ENCODE data around the gene BMAL2.

Gene BMAL2

DNA sequence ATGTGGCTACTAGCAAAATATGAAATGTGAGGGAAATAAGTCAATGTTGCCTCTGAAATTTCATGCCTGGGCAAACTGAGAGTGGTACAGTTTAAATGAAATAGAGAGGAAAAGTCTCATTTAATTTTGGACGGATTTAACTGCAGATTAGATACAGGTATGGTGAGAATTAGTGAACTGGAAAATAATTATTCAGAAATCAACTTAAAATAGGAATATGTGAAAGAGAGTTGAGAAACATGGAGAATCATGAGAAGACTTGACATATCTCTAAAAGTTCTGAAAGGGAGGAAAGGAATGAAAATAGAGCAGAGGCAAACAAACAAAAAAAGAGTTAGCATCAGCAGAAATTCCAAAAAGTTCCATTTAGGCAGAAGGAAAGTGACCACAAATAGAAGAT is 33.5 kb upstream of the BMAL2 start:
- Histone ChIP-seq H3K36me3 (ENCODE audit: insufficient read depth, low read length) (peaks cover 9% of the 10 kb centered on the region), H3K9ac (ENCODE audit: low read depth, low read length) (no peak overlapping the region), H3K4me2 (ENCODE audit: low read length) (no peak overlapping the region), H3K9me3 (replicated peaks; ENCODE audit: low read length) (no peaks in the 10 kb centered on the region), H3K27me3 (ENCODE audit: control insufficient read depth, insufficient read depth, low read length) (no peaks in the 10 kb centered on the region), H3K4me3 (ENCODE audit: low read length) (no peak overlapping the region), H3K4me1 (ENCODE audit: control insufficient read depth, insufficient read depth, low read length) (peaks cover 7% of the 10 kb centered on the region)

DNA sequence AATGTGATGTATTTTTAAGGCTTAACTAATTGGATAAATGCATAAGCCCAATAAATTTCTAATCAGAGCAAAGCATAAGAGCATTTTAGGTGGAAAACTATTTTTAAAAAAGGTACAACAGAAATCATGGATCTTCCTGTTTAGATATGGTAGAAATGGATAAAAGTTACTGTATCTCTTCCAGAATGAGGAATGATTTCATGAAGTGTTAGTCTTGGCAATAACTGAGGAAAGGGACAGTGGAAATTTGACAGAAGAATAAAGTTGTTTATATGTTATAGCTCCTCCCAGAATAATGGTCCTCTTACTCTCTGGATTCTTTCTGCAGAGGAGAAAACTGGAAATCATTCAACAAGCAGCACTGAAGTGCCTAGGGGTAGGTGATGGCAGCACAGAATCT is 32.4 kb upstream of the BMAL2 start:
- Histone ChIP-seq H3K27me3 (ENCODE audit: control insufficient read depth, insufficient read depth, low read length) (no peaks in the 10 kb centered on the region), H3K4me1 (ENCODE audit: control insufficient read depth, insufficient read depth, low read length) (peaks cover 7% of the 10 kb centered on the region), H3K4me3 (ENCODE audit: low read length) (no peak overlapping the region), H3K9me3 (replicated peaks; ENCODE audit: low read length) (no peaks in the 10 kb centered on the region), H3K9ac (ENCODE audit: low read depth, low read length) (no peak overlapping the region), H3K36me3 (ENCODE audit: insufficient read depth, low read length) (peaks cover 9% of the 10 kb centered on the region), H3K4me2 (ENCODE audit: low read length) (no peak overlapping the region)

DNA sequence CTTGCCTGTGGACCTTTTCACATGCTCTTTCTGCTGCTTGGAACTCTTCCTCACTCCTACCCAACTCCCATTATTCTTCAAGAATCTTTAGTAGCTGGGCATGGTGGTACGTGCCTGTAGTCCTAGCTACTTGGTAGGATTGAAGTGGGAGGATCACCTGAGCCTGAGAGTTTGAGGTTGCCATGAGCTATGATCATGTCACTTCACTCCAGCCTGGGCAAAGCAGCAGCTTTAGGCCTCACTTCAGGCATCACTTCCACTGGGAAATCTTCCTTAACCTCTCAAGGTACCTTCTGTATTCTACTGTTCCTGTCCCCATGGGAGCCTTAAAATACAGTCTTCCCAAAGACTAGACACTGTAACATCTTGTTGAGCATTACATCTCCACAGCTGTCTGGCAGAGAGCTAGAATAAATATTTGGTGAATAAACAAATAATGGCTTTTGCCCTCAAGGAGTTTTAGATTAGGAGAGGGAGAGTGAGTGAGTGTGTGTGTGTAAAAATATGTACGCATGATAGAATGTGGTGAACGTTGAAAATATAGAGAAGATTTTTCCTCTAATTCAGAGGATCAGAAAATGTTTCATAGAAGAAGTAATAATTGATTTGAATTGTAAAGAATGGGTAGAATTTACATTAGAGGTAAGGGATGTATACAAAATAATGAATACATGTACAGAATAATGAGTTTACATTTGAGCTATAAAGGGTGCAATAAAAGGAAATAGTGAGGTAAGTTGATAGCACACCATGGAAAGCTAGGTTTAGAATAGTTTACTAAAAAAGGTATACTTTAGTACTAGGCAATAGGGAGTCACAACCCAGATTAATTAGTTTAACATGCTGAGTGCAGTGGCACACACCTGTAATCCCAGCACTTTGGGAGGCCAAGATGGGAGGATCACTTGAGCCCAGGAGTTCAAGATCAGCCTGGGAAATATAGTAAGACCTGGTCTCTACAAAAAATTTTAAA is 29.2 kb upstream of the BMAL2 start:
- H3K27me3 ChIP-seq (ENCODE audit: control insufficient read depth, insufficient read depth, low read length), result no peaks in the 10 kb centered on the region
- no peak overlapping the region for H3K4me3 ChIP-seq (ENCODE audit: low read length)
- no peaks in the 10 kb centered on the region for H3K9me3 ChIP-seq (replicated peaks; ENCODE audit: low read length)
- H3K36me3 ChIP-seq (ENCODE audit: insufficient read depth, low read length), result peaks cover 9% of the 10 kb centered on the region
- no peak overlapping the region for H3K4me2 ChIP-seq (ENCODE audit: low read length)
- no peak overlapping the region for H3K9ac ChIP-seq (ENCODE audit: low read depth, low read length)
- peaks cover 7% of the 10 kb centered on the region for H3K4me1 ChIP-seq (ENCODE audit: control insufficient read depth, insufficient read depth, low read length)

DNA sequence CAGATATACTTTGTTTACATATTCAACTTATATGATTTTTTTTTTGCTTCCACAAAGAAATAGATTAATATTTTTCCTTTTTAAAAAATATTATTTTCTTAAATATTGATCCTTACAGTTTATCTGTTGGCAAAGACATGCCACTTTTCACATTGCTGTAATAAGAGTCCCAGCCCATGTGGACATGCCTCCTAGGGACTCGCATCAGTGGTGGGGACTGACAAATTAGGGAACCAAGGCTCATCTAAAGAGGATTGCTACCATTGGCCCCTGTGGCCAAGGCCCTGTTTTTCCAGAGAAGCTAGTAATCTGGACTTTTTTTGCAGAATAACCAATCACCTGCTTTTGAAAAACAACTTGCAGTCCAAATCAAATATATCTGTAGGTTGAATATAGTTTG is 27.8 kb upstream of the BMAL2 start:
- Histone ChIP-seq H3K4me1 (ENCODE audit: control insufficient read depth, insufficient read depth, low read length) (peaks cover 7% of the 10 kb centered on the region), H3K4me2 (ENCODE audit: low read length) (no peak overlapping the region), H3K9me3 (replicated peaks; ENCODE audit: low read length) (no peaks in the 10 kb centered on the region), H3K36me3 (ENCODE audit: insufficient read depth, low read length) (peaks cover 15% of the 10 kb centered on the region), H3K9ac (ENCODE audit: low read depth, low read length) (no peak overlapping the region), H3K4me3 (ENCODE audit: low read length) (no peak overlapping the region), H3K27me3 (ENCODE audit: control insufficient read depth, insufficient read depth, low read length) (no peaks in the 10 kb centered on the region)

DNA sequence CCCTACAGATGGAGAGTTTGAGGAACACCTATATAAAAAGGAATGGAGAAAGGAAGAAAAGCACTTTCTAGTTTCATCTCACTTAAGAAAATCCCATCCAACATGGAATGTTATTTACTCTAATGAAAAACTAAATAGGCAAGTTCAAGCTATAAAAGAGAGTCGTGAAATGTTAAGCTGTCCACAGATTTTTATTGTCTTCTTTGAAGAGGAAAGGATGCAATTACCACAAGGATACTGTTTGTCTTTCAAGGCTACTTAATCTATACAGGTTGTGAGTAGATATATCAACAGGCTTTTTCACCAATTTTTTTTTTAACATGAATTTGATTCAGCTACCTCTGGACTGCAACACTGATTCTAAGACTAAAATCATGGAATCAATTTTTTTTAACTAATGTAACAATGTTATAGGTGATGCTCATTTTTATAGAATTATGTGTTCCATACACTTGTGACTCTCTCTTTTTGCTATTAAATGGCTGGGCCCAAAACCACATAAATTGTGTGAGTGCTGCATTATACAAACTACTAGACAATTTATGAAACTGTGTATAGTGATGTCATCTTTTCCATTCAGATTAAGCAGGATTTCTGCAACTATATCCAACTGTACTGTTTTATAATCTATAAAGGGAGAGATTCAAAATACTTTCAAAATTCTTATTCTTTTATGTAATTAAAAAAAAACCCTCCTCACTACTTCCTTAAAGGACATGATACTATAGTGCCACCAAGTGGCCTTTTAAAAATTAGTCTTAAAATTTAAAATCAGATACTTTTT is 26.8 kb upstream of the BMAL2 start:
- H3K9me3 ChIP-seq (replicated peaks; ENCODE audit: low read length), result no peaks in the 10 kb centered on the region
- H3K9ac ChIP-seq (ENCODE audit: low read depth, low read length), result no peak overlapping the region
- peaks cover 15% of the 10 kb centered on the region for H3K36me3 ChIP-seq (ENCODE audit: insufficient read depth, low read length)
- H3K27me3 ChIP-seq (ENCODE audit: control insufficient read depth, insufficient read depth, low read length), result no peaks in the 10 kb centered on the region
- H3K4me1 ChIP-seq (ENCODE audit: control insufficient read depth, insufficient read depth, low read length), result peaks cover 7% of the 10 kb centered on the region
- no peak overlapping the region for H3K4me2 ChIP-seq (ENCODE audit: low read length)
- H3K4me3 ChIP-seq (ENCODE audit: low read length), result no peak overlapping the region

DNA sequence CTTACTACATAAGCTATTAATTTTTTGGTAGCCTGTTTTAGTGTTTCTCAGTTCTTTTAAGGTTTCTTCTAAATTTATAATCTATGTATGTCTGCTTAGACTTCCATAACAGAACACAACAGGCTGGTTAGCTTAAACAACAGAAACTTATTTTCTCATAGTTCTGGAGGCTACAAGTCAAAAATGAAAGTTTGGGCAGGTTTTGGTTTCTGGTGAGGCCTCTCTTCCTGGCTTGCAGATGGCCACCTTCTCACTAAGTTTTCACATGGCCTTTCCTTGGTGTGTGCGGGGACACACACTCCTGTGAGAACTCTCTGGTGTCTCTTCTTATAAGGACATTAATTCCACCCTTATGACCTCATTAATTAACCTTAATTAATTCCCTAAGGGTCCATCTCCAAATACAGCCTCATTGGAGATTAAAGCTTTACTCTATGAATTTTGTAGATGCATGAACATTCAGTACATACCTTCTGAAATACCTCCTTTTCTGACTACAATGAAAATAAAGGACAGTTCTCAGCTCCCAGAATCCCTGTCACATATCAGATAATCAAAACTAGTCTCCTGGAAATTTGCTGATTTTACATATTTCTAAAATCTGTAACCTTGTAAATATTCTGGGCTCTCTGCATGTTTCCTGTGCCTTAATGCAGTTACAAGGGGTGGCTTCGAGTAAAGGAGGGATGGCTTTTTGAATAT is 23.2 kb upstream of the BMAL2 start:
- H3K36me3 ChIP-seq (ENCODE audit: insufficient read depth, low read length), result peaks cover 7% of the 10 kb centered on the region
- no peaks in the 10 kb centered on the region for H3K9me3 ChIP-seq (replicated peaks; ENCODE audit: low read length)
- H3K27me3 ChIP-seq (ENCODE audit: control insufficient read depth, insufficient read depth, low read length), result no peaks in the 10 kb centered on the region
- no peak overlapping the region for H3K9ac ChIP-seq (ENCODE audit: low read depth, low read length)
- no peak overlapping the region for H3K4me2 ChIP-seq (ENCODE audit: low read length)
- no peak overlapping the region for H3K4me3 ChIP-seq (ENCODE audit: low read length)
- no peaks in the 10 kb centered on the region for H3K4me1 ChIP-seq (ENCODE audit: control insufficient read depth, insufficient read depth, low read length)

DNA sequence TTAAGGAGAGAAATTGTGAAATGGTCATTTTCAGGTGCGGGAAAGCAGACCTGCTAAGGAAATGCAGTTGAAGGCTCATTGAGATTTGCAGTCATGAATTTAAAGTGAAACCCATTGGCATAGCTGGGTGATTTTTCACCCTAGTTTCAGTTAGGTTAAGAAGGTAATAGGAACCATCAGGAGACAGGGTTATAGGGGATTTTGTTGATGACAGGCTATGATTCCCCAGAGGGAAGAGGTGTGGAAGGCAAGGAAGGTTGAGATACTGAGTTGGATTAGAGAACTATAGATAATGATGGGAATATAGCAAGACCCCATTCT is 22.7 kb upstream of the BMAL2 start:
- H3K36me3 ChIP-seq (ENCODE audit: insufficient read depth, low read length), result peaks cover 7% of the 10 kb centered on the region
- no peak overlapping the region for H3K4me2 ChIP-seq (ENCODE audit: low read length)
- H3K9me3 ChIP-seq (replicated peaks; ENCODE audit: low read length), result no peaks in the 10 kb centered on the region
- H3K27me3 ChIP-seq (ENCODE audit: control insufficient read depth, insufficient read depth, low read length), result no peaks in the 10 kb centered on the region
- H3K9ac ChIP-seq (ENCODE audit: low read depth, low read length), result no peak overlapping the region
- H3K4me1 ChIP-seq (ENCODE audit: control insufficient read depth, insufficient read depth, low read length), result no peaks in the 10 kb centered on the region
- no peak overlapping the region for H3K4me3 ChIP-seq (ENCODE audit: low read length)

DNA sequence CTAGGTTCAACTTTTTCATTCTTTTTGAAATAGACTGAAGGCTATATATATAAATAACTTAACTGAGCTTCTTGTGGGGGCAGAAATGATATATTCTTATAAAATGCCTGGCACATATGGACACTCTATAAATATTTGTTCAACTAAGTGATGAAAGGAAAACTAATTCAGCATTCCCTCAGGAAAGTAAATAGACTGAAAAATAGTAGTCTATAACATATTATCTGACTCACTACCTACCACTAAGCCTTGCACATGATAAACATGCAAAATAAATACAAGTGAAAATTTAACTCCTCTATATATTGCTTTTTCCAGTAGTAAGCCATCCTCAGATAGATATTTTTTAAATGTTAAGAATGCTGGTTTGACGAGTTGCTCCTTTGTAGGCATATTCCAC is 15.7 kb upstream of the BMAL2 start:
- H3K4me3 ChIP-seq (ENCODE audit: low read length), result no peak overlapping the region
- H3K36me3 ChIP-seq (ENCODE audit: insufficient read depth, low read length), result peaks cover 25% of the 10 kb centered on the region
- H3K4me2 ChIP-seq (ENCODE audit: low read length), result no peak overlapping the region
- no peaks in the 10 kb centered on the region for H3K27me3 ChIP-seq (ENCODE audit: control insufficient read depth, insufficient read depth, low read length)
- H3K9ac ChIP-seq (ENCODE audit: low read depth, low read length), result no peak overlapping the region
- peaks cover 11% of the 10 kb centered on the region for H3K4me1 ChIP-seq (ENCODE audit: control insufficient read depth, insufficient read depth, low read length)
- H3K9me3 ChIP-seq (replicated peaks; ENCODE audit: low read length), result no peaks in the 10 kb centered on the region

DNA sequence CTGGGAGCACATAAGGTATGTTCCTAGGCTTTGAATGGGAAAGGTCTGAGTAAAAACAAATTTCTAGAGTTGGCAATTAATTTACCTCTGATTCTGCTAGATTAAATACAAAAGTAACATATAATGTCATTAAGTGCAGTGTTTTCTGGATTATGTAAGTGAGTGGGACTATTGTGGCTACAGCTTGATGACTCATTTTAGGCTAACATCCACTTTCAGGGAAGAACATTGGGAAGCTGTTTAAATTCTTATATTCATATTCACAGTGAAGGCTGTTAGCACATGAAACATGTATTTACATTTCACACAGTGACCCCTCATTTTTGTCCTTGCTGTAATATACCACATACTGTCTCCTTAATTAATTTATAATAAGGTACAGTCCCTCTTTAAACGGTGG is 13.2 kb upstream of the BMAL2 start:
- Histone ChIP-seq H3K9ac (ENCODE audit: low read depth, low read length) (no peak overlapping the region), H3K9me3 (replicated peaks; ENCODE audit: low read length) (no peaks in the 10 kb centered on the region), H3K27me3 (ENCODE audit: control insufficient read depth, insufficient read depth, low read length) (no peaks in the 10 kb centered on the region)

DNA sequence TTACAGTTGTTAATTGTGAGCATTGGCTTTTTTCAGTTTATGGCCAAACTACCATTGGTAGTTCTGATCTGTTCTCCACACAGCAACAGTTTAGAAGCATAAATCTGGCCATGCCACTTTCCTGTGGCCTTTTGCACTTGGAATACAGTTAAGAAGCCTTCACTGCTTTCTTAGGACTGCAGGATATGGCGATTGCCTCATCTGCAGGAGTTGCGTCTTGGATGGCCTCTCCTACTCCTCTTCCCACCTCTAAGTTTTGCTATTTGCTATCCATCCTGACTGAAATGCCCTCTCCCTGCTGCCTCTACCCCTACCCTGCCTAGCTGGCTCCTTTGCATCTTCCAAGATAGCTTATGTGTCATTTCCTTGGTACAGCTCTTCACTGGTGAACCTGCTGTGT is 12.8 kb upstream of the BMAL2 start:
- no peaks in the 10 kb centered on the region for H3K9me3 ChIP-seq (replicated peaks; ENCODE audit: low read length)
- no peak overlapping the region for H3K4me2 ChIP-seq (ENCODE audit: low read length)
- no peak overlapping the region for H3K4me3 ChIP-seq (ENCODE audit: low read length)
- no peaks in the 10 kb centered on the region for H3K27me3 ChIP-seq (ENCODE audit: control insufficient read depth, insufficient read depth, low read length)
- H3K4me1 ChIP-seq (ENCODE audit: control insufficient read depth, insufficient read depth, low read length), result peaks cover 11% of the 10 kb centered on the region
- no peak overlapping the region for H3K9ac ChIP-seq (ENCODE audit: low read depth, low read length)
- H3K36me3 ChIP-seq (ENCODE audit: insufficient read depth, low read length), result peaks cover 36% of the 10 kb centered on the region

More for the DNA sequence above, 13.2 kb upstream of the BMAL2 start:
- Histone ChIP-seq H3K4me2 (ENCODE audit: low read length) (no peak overlapping the region), H3K4me3 (ENCODE audit: low read length) (no peak overlapping the region), H3K36me3 (ENCODE audit: insufficient read depth, low read length) (peaks cover 36% of the 10 kb centered on the region), H3K4me1 (ENCODE audit: control insufficient read depth, insufficient read depth, low read length) (peaks cover 11% of the 10 kb centered on the region)

DNA sequence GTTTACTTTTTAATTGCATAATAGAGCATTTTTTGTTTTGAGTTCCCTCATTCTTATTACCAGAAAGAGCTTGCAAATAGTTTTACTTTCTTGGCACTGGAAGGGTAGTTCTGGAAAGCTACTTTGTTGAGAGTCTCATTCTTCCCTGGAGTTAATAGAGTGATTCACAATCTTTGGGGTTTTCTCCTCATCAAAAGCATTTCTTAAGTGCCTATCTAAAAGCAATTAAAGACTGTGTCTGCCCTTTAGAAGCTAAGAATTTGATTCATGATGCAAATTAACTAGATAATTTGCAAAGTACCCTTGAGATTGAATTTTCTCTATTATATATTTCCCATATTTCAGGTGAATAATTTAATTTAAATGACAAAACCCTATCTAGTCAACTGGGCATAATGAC is 8.1 kb upstream of the BMAL2 start:
- peaks cover 16% of the 10 kb centered on the region for H3K36me3 ChIP-seq (ENCODE audit: insufficient read depth, low read length)
- no peak overlapping the region for H3K9ac ChIP-seq (ENCODE audit: low read depth, low read length)
- H3K4me1 ChIP-seq (ENCODE audit: control insufficient read depth, insufficient read depth, low read length), result peaks cover 7% of the 10 kb centered on the region
- no peak overlapping the region for H3K4me2 ChIP-seq (ENCODE audit: low read length)
- no peaks in the 10 kb centered on the region for H3K9me3 ChIP-seq (replicated peaks; ENCODE audit: low read length)
- H3K4me3 ChIP-seq (ENCODE audit: low read length), result no peak overlapping the region
- no peaks in the 10 kb centered on the region for H3K27me3 ChIP-seq (ENCODE audit: control insufficient read depth, insufficient read depth, low read length)
